NCI-H748 (cell line): ENCODE data around the gene ESR1.

Experiments
- DNase-seq: peaks from one replicate; lab custom pipeline; 2025; ENCODE audit not compliant: unreplicated experiment; lab: John Stamatoyannopoulos, UW

Gene ESR1

GRCh38 chr6:152089992-152090391, 282.5 kb downstream of the ESR1 start:
- no peak for DNase-seq

GRCh38 chr6:152091201-152091600, 283.7 kb downstream of the ESR1 start:
- no peak for DNase-seq

GRCh38 chr6:152091851-152092341, 284.4 kb downstream of the ESR1 start:
- no peak for DNase-seq

GRCh38 chr6:152093711-152094110, 286.2 kb downstream of the ESR1 start:
- DNase-seq: no peak

GRCh38 chr6:152094276-152094675, 286.8 kb downstream of the ESR1 start:
- no peak for DNase-seq

GRCh38 chr6:152094992-152095592, 287.6 kb downstream of the ESR1 start:
- DNase-seq: no peak

- no peak for DNase-seq
These were observed 289.5 kb downstream of the ESR1 start for GRCh38 chr6:152096863-152097496.

GRCh38 chr6:152098683-152099082, 291.2 kb downstream of the ESR1 start:
- DNase-seq: no peak

- no peak for DNase-seq
These were observed 292.1 kb downstream of the ESR1 start for GRCh38 chr6:152099446-152100182.

GRCh38 chr6:152100183-152100618, 292.7 kb downstream of the ESR1 start:
- peak; percentile 24 for DNase-seq

- no peak for DNase-seq
These were observed 300.5 kb downstream of the ESR1 start for GRCh38 chr6:152107973-152108372.

GRCh38 chr6:152110886-152111820, 303.7 kb downstream of the ESR1 start:
- DNase-seq: no peak

GRCh38 chr6:152112491-152113261, 305.2 kb downstream of the ESR1 start:
- DNase-seq: no peak

GRCh38 chr6:152117156-152118133, 310.0 kb downstream of the ESR1 start:
- DNase-seq: no peak

- DNase-seq: no peak
These were observed 310.7 kb downstream of the ESR1 start for GRCh38 chr6:152118224-152118623.

- DNase-seq: no peak
These were observed 311.2 kb downstream of the ESR1 start for GRCh38 chr6:152118678-152119077.

- DNase-seq: no peak
These were observed 312.3 kb downstream of the ESR1 start for GRCh38 chr6:152119831-152120230.

GRCh38 chr6:152121910-152122309, 314.4 kb downstream of the ESR1 start:
- no peak for DNase-seq

GRCh38 chr6:152122434-152122833, 315.0 kb downstream of the ESR1 start:
- DNase-seq: no peak
